H9 (cell line): Measurements from ENCODE around the gene SYK. TPM values are rescaled to one million over a fixed set of nuclear protein-coding genes. Genes with fewer than 3 reads are reported as not detected.

Experiments
- DNase-seq: peaks from one replicate; pipeline ENCODE4 v3.0.0-alpha.2; 2017
- H2AFZ ChIP-seq: one replicate; pipeline ENCODE4 v1.6.1; 2013; ENCODE audit warnings: mild to moderate bottlenecking, low read length, control low read depth, moderate library complexity
- H2AK5ac ChIP-seq: 2 replicates; pipeline ENCODE4 v1.6.1; 2013; ENCODE audit warnings: low read length, control low read depth, mixed read lengths; ENCODE audit not compliant: insufficient read length
- H2BK120ac ChIP-seq: one replicate; pipeline ENCODE4 v1.6.1; 2013; ENCODE audit warnings: low read depth, mild to moderate bottlenecking, low read length, control low read depth, inconsistent platforms; ENCODE audit not compliant: poor library complexity, severe bottlenecking
- H2BK12ac ChIP-seq: 2 replicates; pipeline ENCODE4 v1.6.1; 2013; ENCODE audit warnings: low read length, control low read depth, mixed read lengths, low read depth; ENCODE audit not compliant: insufficient read length
- H2BK15ac ChIP-seq: 2 replicates; pipeline ENCODE4 v1.6.1; 2013; ENCODE audit warnings: low read depth, low read length, control low read depth
- H2BK20ac ChIP-seq: one replicate; pipeline ENCODE4 v1.6.1; 2013; ENCODE audit warnings: low read depth, mild to moderate bottlenecking, low read length, control low read depth, inconsistent platforms; ENCODE audit not compliant: poor library complexity, severe bottlenecking
- H2BK5ac ChIP-seq: 2 replicates; pipeline ENCODE4 v1.6.1; 2013; ENCODE audit warnings: low read length, control low read depth, mixed read lengths; ENCODE audit not compliant: insufficient read length
- H3K14ac ChIP-seq: 2 replicates; pipeline ENCODE4 v1.6.1; 2013; ENCODE audit warnings: low read length, control low read depth; ENCODE audit not compliant: insufficient read depth
- H3K18ac ChIP-seq: 2 replicates; pipeline ENCODE4 v1.6.1; 2013; ENCODE audit warnings: low read depth, mild to moderate bottlenecking, mixed read lengths, low read length, control low read depth; ENCODE audit not compliant: insufficient read length
- H3K23ac ChIP-seq: 2 replicates; pipeline ENCODE4 v1.6.1; 2013; ENCODE audit warnings: low read length, control low read depth, mixed read lengths, low read depth; ENCODE audit not compliant: insufficient read length
- H3K23me2 ChIP-seq: 2 replicates; pipeline ENCODE4 v1.6.1; 2013; ENCODE audit warnings: low read depth, mild to moderate bottlenecking, mixed read lengths, low read length, control low read depth; ENCODE audit not compliant: insufficient read length, poor library complexity, severe bottlenecking
- H3K27ac ChIP-seq: 2 replicates; pipeline ENCODE4 v1.5.1; 2013; ENCODE audit warnings: low read length, control low read depth, mixed read lengths, low read depth; ENCODE audit not compliant: insufficient read length
- H3K27me3 ChIP-seq: 2 replicates; pipeline ENCODE4 v1.6.1; 2013; ENCODE audit warnings: low read length, control low read depth, inconsistent platforms; ENCODE audit not compliant: insufficient read depth
- H3K4ac ChIP-seq: 2 replicates; pipeline ENCODE4 v1.6.1; 2013; ENCODE audit warnings: low read depth, mild to moderate bottlenecking, control low read depth, inconsistent platforms, low read length, moderate library complexity
- H3K4me1 ChIP-seq: 2 replicates; pipeline ENCODE4 v1.6.1; 2013; ENCODE audit warnings: low read length, control low read depth, inconsistent platforms; ENCODE audit not compliant: insufficient read depth
- H3K4me2 ChIP-seq: 2 replicates; pipeline ENCODE4 v1.6.1; 2013; ENCODE audit warnings: low read length, control low read depth, mixed read lengths; ENCODE audit not compliant: insufficient read length, insufficient read depth
- H3K56ac ChIP-seq: 2 replicates; pipeline ENCODE4 v1.6.1; 2013; ENCODE audit warnings: low read depth, mild to moderate bottlenecking, mixed read lengths, low read length, control low read depth; ENCODE audit not compliant: insufficient read length
- H3K79me1 ChIP-seq: 2 replicates; pipeline ENCODE4 v1.6.1; 2013; ENCODE audit warnings: low read depth, mild to moderate bottlenecking, moderate library complexity, low read length, control low read depth, inconsistent platforms; ENCODE audit not compliant: insufficient read depth, poor library complexity, severe bottlenecking
- H3K79me2 ChIP-seq: 2 replicates; pipeline ENCODE4 v1.6.1; 2013; ENCODE audit warnings: low read length, control low read depth, inconsistent platforms; ENCODE audit not compliant: insufficient read depth
- H3K9ac ChIP-seq: 2 replicates; pipeline ENCODE4 v1.6.1; 2013; ENCODE audit warnings: low read length, control low read depth, mixed read lengths; ENCODE audit not compliant: insufficient read length; ENCODE audit errors: extremely low read depth
- H3K9me3 ChIP-seq: one replicate; pipeline ENCODE4 v1.6.1; 2013; ENCODE audit warnings: low read depth, low read length, inconsistent platforms; ENCODE audit not compliant: control insufficient read depth
- H3T11ph ChIP-seq: one replicate; pipeline ENCODE4 v1.6.1; 2013; ENCODE audit warnings: mild to moderate bottlenecking, low read length, control low read depth, inconsistent platforms
- H4K20me1 ChIP-seq: one replicate; pipeline ENCODE4 v1.6.1; 2013; ENCODE audit not compliant: control insufficient read depth, insufficient read length, insufficient read depth
- H4K5ac ChIP-seq: 2 replicates; pipeline ENCODE4 v1.6.1; 2013; ENCODE audit warnings: low read depth, mild to moderate bottlenecking, mixed read lengths, low read length, control low read depth; ENCODE audit not compliant: insufficient read length
- H4K8ac ChIP-seq: replicated peaks from 2 replicates; pipeline ENCODE4 v1.6.1; 2013; ENCODE audit warnings: low read length, control low read depth, mixed read lengths, low read depth; ENCODE audit not compliant: insufficient read length
- H4K91ac ChIP-seq: 2 replicates; pipeline ENCODE4 v1.6.1; 2013; ENCODE audit warnings: low read depth, mild to moderate bottlenecking, moderate library complexity, mixed read lengths, low read length, control low read depth; ENCODE audit not compliant: insufficient read length
- H3K27ac Mint-ChIP-seq, 3 experiments: 2 replicates in 2 of 3; 3 replicates in 1 of 3; pipeline ENCODE4 v1.8.0; 2020 to 2021; ENCODE audit warnings: mixed read lengths in 3 of 3, mild to moderate bottlenecking in 1 of 3, moderate library complexity in 1 of 3
- H3K27me3 Mint-ChIP-seq: 2 replicates; pipeline ENCODE4 v1.8.0; 2021; ENCODE audit warnings: low read depth, mild to moderate bottlenecking, moderate library complexity, mixed read lengths
- H3K36me3 Mint-ChIP-seq, 3 experiments: 2 replicates in 2 of 3; 3 replicates in 1 of 3; pipeline ENCODE4 v1.8.0; 2020 to 2021; ENCODE audit warnings: low read depth in 3 of 3, mixed read lengths in 3 of 3; ENCODE audit not compliant: insufficient read depth in 1 of 3
- H3K4me1 Mint-ChIP-seq, 2 experiments: 2 replicates each; pipeline ENCODE4 v1.8.0; 2020; ENCODE audit warnings: mixed read lengths in 2 of 2
- H3K4me3 Mint-ChIP-seq, 2 experiments: 2 replicates in 1 of 2; 3 replicates in 1 of 2; pipeline ENCODE4 v1.8.0; 2020 to 2021; ENCODE audit warnings: mild to moderate bottlenecking in 2 of 2, mixed read lengths in 2 of 2, moderate library complexity in 1 of 2
- H3K9me3 Mint-ChIP-seq, 2 experiments: 2 replicates in 1 of 2; 3 replicates in 1 of 2; pipeline ENCODE4 v1.8.0; 2020; ENCODE audit warnings: mild to moderate bottlenecking in 2 of 2, mixed read lengths in 2 of 2, moderate library complexity in 1 of 2
- CTCF ChIP-seq: fragments of 200-600 bp; sonication (generic); conservative IDR thresholded peaks from 3 replicates; pipeline ENCODE4 v1.8.0; 2021; ENCODE audit warnings: antibody characterized with exemption, mild to moderate bottlenecking
- WGBS: extraction: QIAGEN DNeasy Blood & Tissue Kit; methylation state at CpG from one replicate; pipeline ENCODE4 v1.1.7; 2013; ENCODE audit warnings: missing lambda C conversion rate, low lambda C conversion rate, mixed read lengths; ENCODE audit not compliant: insufficient read length; ENCODE audit errors: extremely low coverage; 5-methylcytosine and 5-hydroxymethylcytosine counted together
- total RNA-seq: library from RNA; stranded (reverse); gene quantifications from 2 replicates; pipeline ENCODE4 v1.2.1, GENCODE V29; 2021

Gene SYK
- total RNA-seq, 1 experiment from 2014 or later: 7.9 TPM

- WGBS: no CpG with 5 or more reads among the region's 8 CpGs
- H2AK5ac ChIP-seq: no peak overlapping the region
- H4K5ac ChIP-seq: no peak overlapping the region
- no peak overlapping the region for H3T11ph ChIP-seq
- H2BK20ac ChIP-seq: no peak overlapping the region
- H3K56ac ChIP-seq: no peak overlapping the region
- Mint-ChIP-seq H3K4me3 (no peak overlapping the region; a peak in 1 of 5 replicates), H3K36me3 (peaks cover 0 to 13% (median 0%) of the 10 kb centered on the region in 3 experiments; a peak in 3 of 7 replicates), H3K27me3 (peaks cover 2% of the 10 kb centered on the region), H3K27ac (no peak overlapping the region), H3K9me3 (peaks cover 14 to 16% of the 10 kb centered on the region in 2 experiments), H3K4me1 (peaks cover 6 to 9% of the 10 kb centered on the region in 2 experiments)
- H3K27me3 ChIP-seq: no peaks in the 10 kb centered on the region
- no peak overlapping the region for H3K14ac ChIP-seq
- H4K91ac ChIP-seq: no peak overlapping the region
- no peaks in the 10 kb centered on the region for H3K9me3 ChIP-seq
- no peak overlapping the region for H3K18ac ChIP-seq
- no peaks in the 10 kb centered on the region for H3K23me2 ChIP-seq
- H2BK12ac ChIP-seq: no peak overlapping the region
- H4K20me1 ChIP-seq: no peaks in the 10 kb centered on the region
- TF ChIP-seq CTCF: no peak
- no peaks in the 10 kb centered on the region for H3K79me2 ChIP-seq
- no peak overlapping the region for H2BK120ac ChIP-seq
- H2AFZ ChIP-seq: no peak overlapping the region
- H3K23ac ChIP-seq: no peak overlapping the region
- DNase-seq: no peak
- H3K4me2 ChIP-seq: no peak overlapping the region
- no peak overlapping the region for H4K8ac ChIP-seq
- no peak overlapping the region for H2BK5ac ChIP-seq
- H3K27ac ChIP-seq: no peak overlapping the region
- no peak overlapping the region for H3K4ac ChIP-seq
- no peak overlapping the region for H3K9ac ChIP-seq
- H2BK15ac ChIP-seq: no peak overlapping the region
- H3K4me1 ChIP-seq: no peaks in the 10 kb centered on the region
- no peaks in the 10 kb centered on the region for H3K79me1 ChIP-seq
Measured at GRCh38 chr9:90906316-90907055, 104.9 kb downstream of the SYK start.
